Measurements from ENCODE around the gene B4GALNT2.

DNA sequence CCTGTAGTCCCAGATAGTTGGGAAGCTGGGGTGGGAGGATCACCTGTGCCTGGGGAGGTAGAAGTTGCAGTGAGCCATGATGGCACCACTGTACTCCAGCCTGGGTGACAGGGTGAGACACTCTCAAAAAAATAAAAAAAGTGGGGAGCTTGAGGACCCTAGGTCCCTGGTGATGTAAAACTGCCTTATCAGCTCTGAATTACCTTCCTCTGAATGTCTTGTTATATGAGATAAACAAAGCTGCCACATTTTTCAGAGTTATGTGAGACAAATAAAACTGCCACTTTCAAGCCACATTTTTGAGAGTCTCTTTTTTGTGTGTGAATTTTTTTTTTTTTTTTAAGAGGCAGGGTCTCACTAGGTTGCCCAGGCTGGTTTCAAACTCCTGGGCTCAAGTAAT is 32.0 kb upstream of the B4GALNT2 start:
- TF ChIP-seq, protein P1, sequence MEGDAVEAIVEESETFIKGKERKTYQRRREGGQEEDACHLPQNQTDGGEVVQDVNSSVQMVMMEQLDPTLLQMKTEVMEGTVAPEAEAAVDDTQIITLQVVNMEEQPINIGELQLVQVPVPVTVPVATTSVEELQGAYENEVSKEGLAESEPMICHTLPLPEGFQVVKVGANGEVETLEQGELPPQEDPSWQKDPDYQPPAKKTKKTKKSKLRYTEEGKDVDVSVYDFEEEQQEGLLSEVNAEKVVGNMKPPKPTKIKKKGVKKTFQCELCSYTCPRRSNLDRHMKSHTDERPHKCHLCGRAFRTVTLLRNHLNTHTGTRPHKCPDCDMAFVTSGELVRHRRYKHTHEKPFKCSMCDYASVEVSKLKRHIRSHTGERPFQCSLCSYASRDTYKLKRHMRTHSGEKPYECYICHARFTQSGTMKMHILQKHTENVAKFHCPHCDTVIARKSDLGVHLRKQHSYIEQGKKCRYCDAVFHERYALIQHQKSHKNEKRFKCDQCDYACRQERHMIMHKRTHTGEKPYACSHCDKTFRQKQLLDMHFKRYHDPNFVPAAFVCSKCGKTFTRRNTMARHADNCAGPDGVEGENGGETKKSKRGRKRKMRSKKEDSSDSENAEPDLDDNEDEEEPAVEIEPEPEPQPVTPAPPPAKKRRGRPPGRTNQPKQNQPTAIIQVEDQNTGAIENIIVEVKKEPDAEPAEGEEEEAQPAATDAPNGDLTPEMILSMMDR (IDR thresholded peaks at IDR 0.05), result no peak
- TF ChIP-seq POLR2A (IDR thresholded peaks at IDR 0.05), result no peak

Data from thyroid gland (tissue), 4 donors.